Thyroid gland (tissue), 4 donors: ENCODE data around the gene KCNQ1.

Experiments
- POLR2A ChIP-seq, 2 donors: fragments of 450-650 bp; IDR thresholded peaks; one replicate each; pipeline ENCODE4 v1.6.1; 2017; ENCODE audit warnings: antibody characterized with exemption in 2 of 2, mild to moderate bottlenecking in 2 of 2, moderate library complexity in 1 of 2
- TF ChIP-seq, protein P1 (sequence below), 6 experiments: fragments of 200-600 bp in 3 of 6; fragments of 450-650 bp in 3 of 6; sonication (generic) in 3 of 6; IDR thresholded peaks; one replicate each; pipeline ENCODE4 v1.5.1; 2016 to 2019; ENCODE audit warnings: antibody characterized with exemption in 6 of 6, mild to moderate bottlenecking in 2 of 6, inconsistent platforms in 1 of 6, moderate library complexity in 1 of 6

DNA sequence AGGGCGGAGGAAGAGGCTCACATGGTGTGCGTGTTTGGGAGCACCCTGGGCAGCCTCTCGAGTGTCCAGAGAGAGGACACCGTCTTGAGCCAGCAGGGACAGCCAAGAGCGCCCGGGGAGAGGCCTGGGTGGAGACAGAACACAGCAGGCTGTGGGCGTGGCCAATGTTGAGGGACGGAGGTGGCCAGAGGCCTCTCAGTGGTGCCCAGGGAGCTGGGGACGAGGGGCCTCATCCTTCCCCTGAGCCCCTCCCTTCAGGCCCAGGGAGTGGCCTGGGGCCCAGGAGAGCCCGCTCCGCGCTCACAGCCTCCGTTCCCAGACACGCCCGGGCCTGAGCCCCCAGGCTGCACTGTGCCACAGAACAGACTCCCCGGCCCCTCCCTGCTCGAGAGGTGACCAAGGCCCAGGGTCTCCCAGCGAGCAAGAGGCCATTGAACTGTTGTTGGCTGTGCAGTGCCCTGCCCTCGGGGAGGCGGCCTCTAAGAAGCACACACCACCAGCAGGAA lies 392.3 kb downstream of the KCNQ1 start:
- TF ChIP-seq, protein P1, sequence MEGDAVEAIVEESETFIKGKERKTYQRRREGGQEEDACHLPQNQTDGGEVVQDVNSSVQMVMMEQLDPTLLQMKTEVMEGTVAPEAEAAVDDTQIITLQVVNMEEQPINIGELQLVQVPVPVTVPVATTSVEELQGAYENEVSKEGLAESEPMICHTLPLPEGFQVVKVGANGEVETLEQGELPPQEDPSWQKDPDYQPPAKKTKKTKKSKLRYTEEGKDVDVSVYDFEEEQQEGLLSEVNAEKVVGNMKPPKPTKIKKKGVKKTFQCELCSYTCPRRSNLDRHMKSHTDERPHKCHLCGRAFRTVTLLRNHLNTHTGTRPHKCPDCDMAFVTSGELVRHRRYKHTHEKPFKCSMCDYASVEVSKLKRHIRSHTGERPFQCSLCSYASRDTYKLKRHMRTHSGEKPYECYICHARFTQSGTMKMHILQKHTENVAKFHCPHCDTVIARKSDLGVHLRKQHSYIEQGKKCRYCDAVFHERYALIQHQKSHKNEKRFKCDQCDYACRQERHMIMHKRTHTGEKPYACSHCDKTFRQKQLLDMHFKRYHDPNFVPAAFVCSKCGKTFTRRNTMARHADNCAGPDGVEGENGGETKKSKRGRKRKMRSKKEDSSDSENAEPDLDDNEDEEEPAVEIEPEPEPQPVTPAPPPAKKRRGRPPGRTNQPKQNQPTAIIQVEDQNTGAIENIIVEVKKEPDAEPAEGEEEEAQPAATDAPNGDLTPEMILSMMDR (IDR thresholded peaks at IDR 0.05): peak in 4 of 6 experiments; percentile 18 to 51 (median 44)
- TF ChIP-seq POLR2A (IDR thresholded peaks at IDR 0.05): no peak
